ENCODE results near the gene CYP1B1.

DNA sequence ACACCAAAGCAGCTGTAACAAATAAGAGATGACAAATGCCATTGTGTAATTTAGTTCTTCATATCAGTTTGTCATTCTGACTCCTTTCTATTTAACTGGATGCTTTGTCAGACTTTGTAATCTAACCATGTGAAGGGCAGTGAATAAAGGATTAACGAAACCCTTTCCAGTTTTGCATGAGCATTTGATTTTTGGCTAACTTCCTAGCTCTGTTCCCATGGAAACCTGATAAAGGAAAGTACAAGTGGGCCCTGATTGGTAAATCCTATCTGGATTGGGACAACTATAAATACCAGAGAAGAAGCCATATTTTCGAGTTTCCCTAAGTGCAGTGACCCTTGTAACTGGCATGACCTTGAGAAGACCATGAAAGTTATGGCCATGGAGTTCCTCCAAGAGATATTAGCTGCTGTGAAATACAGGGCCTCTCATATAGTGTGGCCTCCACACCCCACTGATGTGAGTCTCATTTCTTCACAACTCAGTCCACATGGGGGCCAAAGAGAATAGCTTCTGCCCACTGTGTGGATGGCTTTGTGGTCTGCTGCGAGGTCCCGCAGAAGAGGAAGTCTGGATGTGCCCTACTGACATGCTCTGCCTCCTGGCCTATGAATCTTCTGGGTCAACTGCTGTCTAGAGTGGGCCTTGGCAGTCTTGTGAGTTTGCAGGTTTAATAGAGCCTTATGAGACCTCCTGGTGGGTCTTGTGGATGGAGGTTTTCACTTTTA, 38.2 kb upstream of the CYP1B1 start:
- TF ChIP-seq, protein P1, sequence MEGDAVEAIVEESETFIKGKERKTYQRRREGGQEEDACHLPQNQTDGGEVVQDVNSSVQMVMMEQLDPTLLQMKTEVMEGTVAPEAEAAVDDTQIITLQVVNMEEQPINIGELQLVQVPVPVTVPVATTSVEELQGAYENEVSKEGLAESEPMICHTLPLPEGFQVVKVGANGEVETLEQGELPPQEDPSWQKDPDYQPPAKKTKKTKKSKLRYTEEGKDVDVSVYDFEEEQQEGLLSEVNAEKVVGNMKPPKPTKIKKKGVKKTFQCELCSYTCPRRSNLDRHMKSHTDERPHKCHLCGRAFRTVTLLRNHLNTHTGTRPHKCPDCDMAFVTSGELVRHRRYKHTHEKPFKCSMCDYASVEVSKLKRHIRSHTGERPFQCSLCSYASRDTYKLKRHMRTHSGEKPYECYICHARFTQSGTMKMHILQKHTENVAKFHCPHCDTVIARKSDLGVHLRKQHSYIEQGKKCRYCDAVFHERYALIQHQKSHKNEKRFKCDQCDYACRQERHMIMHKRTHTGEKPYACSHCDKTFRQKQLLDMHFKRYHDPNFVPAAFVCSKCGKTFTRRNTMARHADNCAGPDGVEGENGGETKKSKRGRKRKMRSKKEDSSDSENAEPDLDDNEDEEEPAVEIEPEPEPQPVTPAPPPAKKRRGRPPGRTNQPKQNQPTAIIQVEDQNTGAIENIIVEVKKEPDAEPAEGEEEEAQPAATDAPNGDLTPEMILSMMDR (IDR thresholded peaks at IDR 0.05): no peak
- TF ChIP-seq, protein P2, sequence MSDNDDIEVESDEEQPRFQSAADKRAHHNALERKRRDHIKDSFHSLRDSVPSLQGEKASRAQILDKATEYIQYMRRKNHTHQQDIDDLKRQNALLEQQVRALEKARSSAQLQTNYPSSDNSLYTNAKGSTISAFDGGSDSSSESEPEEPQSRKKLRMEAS (CRISPR knock-in tag; IDR thresholded peaks at IDR 0.05): no peak
- TF ChIP-seq, protein P3, sequence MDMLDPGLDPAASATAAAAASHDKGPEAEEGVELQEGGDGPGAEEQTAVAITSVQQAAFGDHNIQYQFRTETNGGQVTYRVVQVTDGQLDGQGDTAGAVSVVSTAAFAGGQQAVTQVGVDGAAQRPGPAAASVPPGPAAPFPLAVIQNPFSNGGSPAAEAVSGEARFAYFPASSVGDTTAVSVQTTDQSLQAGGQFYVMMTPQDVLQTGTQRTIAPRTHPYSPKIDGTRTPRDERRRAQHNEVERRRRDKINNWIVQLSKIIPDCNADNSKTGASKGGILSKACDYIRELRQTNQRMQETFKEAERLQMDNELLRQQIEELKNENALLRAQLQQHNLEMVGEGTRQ (CRISPR knock-in tag; IDR thresholded peaks at IDR 0.05): no peak
- TF ChIP-seq, protein P4, sequence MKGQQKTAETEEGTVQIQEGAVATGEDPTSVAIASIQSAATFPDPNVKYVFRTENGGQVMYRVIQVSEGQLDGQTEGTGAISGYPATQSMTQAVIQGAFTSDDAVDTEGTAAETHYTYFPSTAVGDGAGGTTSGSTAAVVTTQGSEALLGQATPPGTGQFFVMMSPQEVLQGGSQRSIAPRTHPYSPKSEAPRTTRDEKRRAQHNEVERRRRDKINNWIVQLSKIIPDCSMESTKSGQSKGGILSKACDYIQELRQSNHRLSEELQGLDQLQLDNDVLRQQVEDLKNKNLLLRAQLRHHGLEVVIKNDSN (CRISPR knock-in tag; IDR thresholded peaks at IDR 0.05): no peak
- TF ChIP-seq ESRRA (CRISPR knock-in tag; IDR thresholded peaks at IDR 0.05; ENCODE audit: borderline replicate concordance): no peak

Measured in WTC11 (cell line).